ENCODE measurements around the gene POU6F2. TPM values are rescaled to one million over a fixed set of nuclear protein-coding genes. Genes with fewer than 3 reads are reported as not detected.

The POU6F2 gene
- total RNA-seq, 1 experiment from 2014 or later = 0.27 TPM

DNA sequence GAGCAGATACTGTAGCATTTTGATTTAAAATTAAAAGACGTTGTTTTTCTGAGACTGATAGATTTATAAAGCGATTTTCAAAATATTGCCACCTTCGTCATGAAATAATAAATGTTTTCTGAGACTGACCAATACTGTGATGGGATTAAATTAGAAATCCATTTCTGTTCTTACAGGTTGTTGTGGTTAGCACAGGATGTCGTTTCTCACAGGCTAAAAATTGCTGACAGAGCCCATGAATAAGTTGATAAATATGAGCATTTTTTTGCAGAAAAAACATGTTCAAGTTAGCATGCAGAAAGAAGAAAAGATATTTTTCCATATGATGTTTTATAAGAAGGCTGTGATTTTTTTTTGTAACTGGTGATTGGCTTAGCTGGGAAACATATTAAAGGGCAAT lies 66.8 kb downstream of the POU6F2 start:
- Histone ChIP-seq H3K9me2 (ENCODE audit: insufficient read depth) (no peaks in the 10 kb centered on the region), H3K4me3 (replicated peaks in 1 of 2; ENCODE audit: low read depth in 1 of 2, low read length in 2 of 2) (no peak overlapping the region), H3K27ac (ENCODE audit: low read depth, low read length) (no peak overlapping the region), H2AFZ (ENCODE audit: low read depth, low read length, poor library complexity, severe bottlenecking) (no peak overlapping the region), H4K20me1 (ENCODE audit: insufficient read depth) (no peaks in the 10 kb centered on the region), H3K9ac (ENCODE audit: low read length) (no peak overlapping the region), H3K27me3 (ENCODE audit: insufficient read depth, low read length) (0 out of 2 replicates have a peak, but pooled peaks cover 6% of the 10 kb centered on the region), H3K9me3 (ENCODE audit: control insufficient read depth in 1 of 2, insufficient read depth in 1 of 2, low read depth in 1 of 2, low read length in 2 of 2) (no peaks in the 10 kb centered on the region), H3K4me1 (ENCODE audit: control insufficient read depth in 1 of 2, insufficient read depth in 2 of 2, low read length in 2 of 2) (no peaks in the 10 kb centered on the region), H3K36me3 (ENCODE audit: control insufficient read depth in 1 of 2, insufficient read depth in 2 of 2, low read length in 2 of 2) (no peaks in the 10 kb centered on the region), H3K4me2 (ENCODE audit: low read length) (no peak overlapping the region), H3K79me2 (ENCODE audit: insufficient read depth, low read length) (no peaks in the 10 kb centered on the region)
- CTCF ChIA-PET = no interaction called here
- DNase-seq (ENCODE audit: low read depth, low spot score) = no peak
- TF ChIP-seq EGR1 (IDR thresholded peaks at IDR 0.05; ENCODE audit: low read depth) (no peak), YY1 (IDR thresholded peaks at IDR 0.05; ENCODE audit: extremely low read depth, insufficient replicate concordance, low read depth, low read length) (no peak), ELF1 (IDR thresholded peaks at IDR 0.05; ENCODE audit: borderline replicate concordance, low read depth) (no peak), ZFX (IDR thresholded peaks at IDR 0.05) (no peak), RAD21 (IDR thresholded peaks at IDR 0.05; ENCODE audit: low read depth) (no peak), JUND (IDR thresholded peaks at IDR 0.05) (no peak), POLR2A (IDR thresholded peaks at IDR 0.05; ENCODE audit: borderline replicate concordance, extremely low read depth, insufficient read depth, insufficient read length) (no peak), EZH2 (IDR thresholded peaks at IDR 0.05) (no peak)
- TF ChIP-seq, protein P1, sequence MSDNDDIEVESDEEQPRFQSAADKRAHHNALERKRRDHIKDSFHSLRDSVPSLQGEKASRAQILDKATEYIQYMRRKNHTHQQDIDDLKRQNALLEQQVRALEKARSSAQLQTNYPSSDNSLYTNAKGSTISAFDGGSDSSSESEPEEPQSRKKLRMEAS (IDR thresholded peaks at IDR 0.05) = no peak
- TF ChIP-seq, protein P2, sequence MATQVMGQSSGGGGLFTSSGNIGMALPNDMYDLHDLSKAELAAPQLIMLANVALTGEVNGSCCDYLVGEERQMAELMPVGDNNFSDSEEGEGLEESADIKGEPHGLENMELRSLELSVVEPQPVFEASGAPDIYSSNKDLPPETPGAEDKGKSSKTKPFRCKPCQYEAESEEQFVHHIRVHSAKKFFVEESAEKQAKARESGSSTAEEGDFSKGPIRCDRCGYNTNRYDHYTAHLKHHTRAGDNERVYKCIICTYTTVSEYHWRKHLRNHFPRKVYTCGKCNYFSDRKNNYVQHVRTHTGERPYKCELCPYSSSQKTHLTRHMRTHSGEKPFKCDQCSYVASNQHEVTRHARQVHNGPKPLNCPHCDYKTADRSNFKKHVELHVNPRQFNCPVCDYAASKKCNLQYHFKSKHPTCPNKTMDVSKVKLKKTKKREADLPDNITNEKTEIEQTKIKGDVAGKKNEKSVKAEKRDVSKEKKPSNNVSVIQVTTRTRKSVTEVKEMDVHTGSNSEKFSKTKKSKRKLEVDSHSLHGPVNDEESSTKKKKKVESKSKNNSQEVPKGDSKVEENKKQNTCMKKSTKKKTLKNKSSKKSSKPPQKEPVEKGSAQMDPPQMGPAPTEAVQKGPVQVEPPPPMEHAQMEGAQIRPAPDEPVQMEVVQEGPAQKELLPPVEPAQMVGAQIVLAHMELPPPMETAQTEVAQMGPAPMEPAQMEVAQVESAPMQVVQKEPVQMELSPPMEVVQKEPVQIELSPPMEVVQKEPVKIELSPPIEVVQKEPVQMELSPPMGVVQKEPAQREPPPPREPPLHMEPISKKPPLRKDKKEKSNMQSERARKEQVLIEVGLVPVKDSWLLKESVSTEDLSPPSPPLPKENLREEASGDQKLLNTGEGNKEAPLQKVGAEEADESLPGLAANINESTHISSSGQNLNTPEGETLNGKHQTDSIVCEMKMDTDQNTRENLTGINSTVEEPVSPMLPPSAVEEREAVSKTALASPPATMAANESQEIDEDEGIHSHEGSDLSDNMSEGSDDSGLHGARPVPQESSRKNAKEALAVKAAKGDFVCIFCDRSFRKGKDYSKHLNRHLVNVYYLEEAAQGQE (IDR thresholded peaks at IDR 0.05; ENCODE audit: low read depth) = no peak
- TF ChIP-seq, protein P3, sequence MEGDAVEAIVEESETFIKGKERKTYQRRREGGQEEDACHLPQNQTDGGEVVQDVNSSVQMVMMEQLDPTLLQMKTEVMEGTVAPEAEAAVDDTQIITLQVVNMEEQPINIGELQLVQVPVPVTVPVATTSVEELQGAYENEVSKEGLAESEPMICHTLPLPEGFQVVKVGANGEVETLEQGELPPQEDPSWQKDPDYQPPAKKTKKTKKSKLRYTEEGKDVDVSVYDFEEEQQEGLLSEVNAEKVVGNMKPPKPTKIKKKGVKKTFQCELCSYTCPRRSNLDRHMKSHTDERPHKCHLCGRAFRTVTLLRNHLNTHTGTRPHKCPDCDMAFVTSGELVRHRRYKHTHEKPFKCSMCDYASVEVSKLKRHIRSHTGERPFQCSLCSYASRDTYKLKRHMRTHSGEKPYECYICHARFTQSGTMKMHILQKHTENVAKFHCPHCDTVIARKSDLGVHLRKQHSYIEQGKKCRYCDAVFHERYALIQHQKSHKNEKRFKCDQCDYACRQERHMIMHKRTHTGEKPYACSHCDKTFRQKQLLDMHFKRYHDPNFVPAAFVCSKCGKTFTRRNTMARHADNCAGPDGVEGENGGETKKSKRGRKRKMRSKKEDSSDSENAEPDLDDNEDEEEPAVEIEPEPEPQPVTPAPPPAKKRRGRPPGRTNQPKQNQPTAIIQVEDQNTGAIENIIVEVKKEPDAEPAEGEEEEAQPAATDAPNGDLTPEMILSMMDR (IDR thresholded peaks at IDR 0.05 in 2 of 3, conservative IDR thresholded peaks at IDR 0.05 in 1 of 3; ENCODE audit: borderline replicate concordance in 1 of 3, insufficient read depth in 1 of 3, low read depth in 2 of 3, low read length in 2 of 3) = no peak
- TF ChIP-seq, protein P4, sequence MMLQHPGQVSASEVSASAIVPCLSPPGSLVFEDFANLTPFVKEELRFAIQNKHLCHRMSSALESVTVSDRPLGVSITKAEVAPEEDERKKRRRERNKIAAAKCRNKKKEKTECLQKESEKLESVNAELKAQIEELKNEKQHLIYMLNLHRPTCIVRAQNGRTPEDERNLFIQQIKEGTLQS (IDR thresholded peaks at IDR 0.05) = no peak
- RAD21 ChIA-PET (ENCODE audit: low non-redundant PET in 1 of 2, low total read pairs in 2 of 2, uncharacterized antibody in 2 of 2, unreplicated experiment in 2 of 2) = no interaction called here
- no TSS peak for BruUV-seq (replicated peaks)
- no peak for ATAC-seq
- POLR2A ChIA-PET = no interaction called here
- intact Hi-C loops (cut with micrococcal nuclease) = no loop called here
